H1 (cell line): ENCODE measurements around the gene PRKCA. TPM values are rescaled to one million over a fixed set of nuclear protein-coding genes. Genes with fewer than 3 reads are reported as not detected.

Source experiments
- CTCF ChIA-PET: fragments of 300-600 bp; sonication (Branson Sonifier 250); formaldehyde crosslinking; loops from one replicate; lab custom pipeline; 2021; ENCODE audit not compliant: partially characterized antibody; lab: Charles Lee
- POLR2A ChIA-PET: fragments of 300-600 bp; sonication (Branson Sonifier 250); formaldehyde crosslinking; loops from one replicate; lab custom pipeline; 2021; ENCODE audit warnings: inconsistent platforms; ENCODE audit not compliant: partially characterized antibody; lab: Charles Lee
- DNase-seq, 2 experiments: peaks; one replicate each; pipeline versions ENCODE4 v3.0.0 to v3.0.0-alpha.2; 2010 to 2022; ENCODE audit warnings: low spot score in 2 of 2, low read depth in 1 of 2, mixed read lengths in 1 of 2
- FAIRE-seq: peaks from 2 replicates; lab custom pipeline; 2011; peaks lifted over from hg19 to GRCh38; lab: Jason Lieb, UNC
- H2AFZ ChIP-seq: 2 replicates; pipeline ENCODE4 v1.8.1; 2012; ENCODE audit warnings: low read length, inconsistent platforms
- H2AK5ac ChIP-seq: 2 replicates; pipeline ENCODE4 v1.6.1; 2013; ENCODE audit warnings: low read depth, low read length
- H2BK120ac ChIP-seq: replicated peaks from 2 replicates; pipeline ENCODE3; 2013; ENCODE audit warnings: low read depth, low read length, inconsistent platforms
- H2BK12ac ChIP-seq: 2 replicates; pipeline ENCODE4 v1.6.1; 2013; ENCODE audit warnings: low read depth, low read length
- H2BK15ac ChIP-seq: 2 replicates; pipeline ENCODE4 v1.6.1; 2013; ENCODE audit warnings: low read length
- H2BK20ac ChIP-seq: 2 replicates; pipeline ENCODE4 v1.6.1; 2013; ENCODE audit warnings: low read length
- H2BK5ac ChIP-seq: 2 replicates; pipeline ENCODE4 v1.6.1; 2013; ENCODE audit warnings: low read depth, low read length
- H3K14ac ChIP-seq: 2 replicates; pipeline ENCODE4 v1.6.1; 2013; ENCODE audit warnings: inconsistent platforms; ENCODE audit not compliant: insufficient read length
- H3K18ac ChIP-seq: 2 replicates; pipeline ENCODE4 v1.6.1; 2013; ENCODE audit warnings: low read length; ENCODE audit errors: extremely low read depth
- H3K23ac ChIP-seq: 2 replicates; pipeline ENCODE4 v1.6.1; 2013; ENCODE audit warnings: inconsistent platforms; ENCODE audit not compliant: insufficient read length
- H3K23me2 ChIP-seq: 2 replicates; pipeline ENCODE4 v1.6.1; 2013; ENCODE audit warnings: low read depth, low read length
- H3K27ac ChIP-seq: 2 replicates; pipeline ENCODE4 v1.6.1; 2011; ENCODE audit warnings: low read depth, low read length, inconsistent platforms
- H3K27me3 ChIP-seq, 4 experiments: replicated peaks in 1 of 4; 1 replicate in 1 of 4; 2 replicates in 3 of 4; pipeline versions ENCODE4 v1.6.1 to v1.8.1; 2011 to 2013; ENCODE audit warnings: low read length in 3 of 4, mild to moderate bottlenecking in 3 of 4, inconsistent platforms in 2 of 4, mixed read lengths in 2 of 4, moderate library complexity in 1 of 4; ENCODE audit not compliant: control insufficient read depth in 3 of 4, insufficient read depth in 3 of 4; ENCODE audit errors: extremely low read depth in 1 of 4
- H3K36me3 ChIP-seq, 4 experiments: 2 replicates each; pipeline versions ENCODE4 v1.6.1 to v1.8.1; 2011 to 2013; ENCODE audit warnings: mild to moderate bottlenecking in 4 of 4, low read length in 3 of 4, moderate library complexity in 2 of 4, control low read depth in 1 of 4, inconsistent platforms in 1 of 4; ENCODE audit not compliant: insufficient read depth in 4 of 4, control insufficient read depth in 2 of 4
- H3K4ac ChIP-seq: replicated peaks from 2 replicates; pipeline ENCODE3; 2013; ENCODE audit warnings: low read length, low read depth, mixed read lengths, inconsistent platforms; ENCODE audit not compliant: insufficient read length
- H3K4me1 ChIP-seq, 4 experiments: replicated peaks in 1 of 4; 1 replicate in 1 of 4; 2 replicates in 3 of 4; pipeline versions ENCODE4 v1.6.1 to v1.8.1; 2011 to 2013; ENCODE audit warnings: low read length in 3 of 4, inconsistent platforms in 2 of 4, mixed read lengths in 1 of 4; ENCODE audit not compliant: insufficient read depth in 4 of 4, control insufficient read depth in 3 of 4
- H3K4me2 ChIP-seq, 2 experiments: 2 replicates each; pipeline versions ENCODE4 v1.6.1 to v1.8.1; 2011 to 2013; ENCODE audit warnings: low read depth in 2 of 2, low read length in 2 of 2, control low read depth in 1 of 2, inconsistent platforms in 1 of 2, mild to moderate bottlenecking in 1 of 2; ENCODE audit not compliant: insufficient read depth in 1 of 2
- H3K4me3 ChIP-seq, 4 experiments: fragments of 200-600, 300-600 bp in 1 of 4; sonication (generic), shearing (Covaris generic), sonication (Bioruptor Twin) in 1 of 4; 2 replicates each; pipeline versions ENCODE4 v1.5.1 to v1.8.1; 2011 to 2016; ENCODE audit warnings: low read length in 4 of 4, low read depth in 3 of 4, control low read depth in 2 of 4, inconsistent platforms in 2 of 4, mild to moderate bottlenecking in 2 of 4, mixed read lengths in 1 of 4, moderate library complexity in 1 of 4; ENCODE audit not compliant: insufficient read depth in 2 of 4; ENCODE audit errors: extremely low read depth in 1 of 4
- H3K56ac ChIP-seq: replicated peaks from 2 replicates; pipeline ENCODE3; 2013; ENCODE audit warnings: low read depth, mild to moderate bottlenecking, mixed read lengths, low read length, inconsistent platforms; ENCODE audit not compliant: insufficient read length
- H3K79me1 ChIP-seq: 2 replicates; pipeline ENCODE4 v1.6.1; 2013; ENCODE audit warnings: low read depth, low read length, control low read depth
- H3K79me2 ChIP-seq, 2 experiments: 2 replicates each; pipeline versions ENCODE4 v1.6.1 to v1.8.1; 2012 to 2013; ENCODE audit warnings: low read length in 2 of 2, mild to moderate bottlenecking in 2 of 2, inconsistent platforms in 1 of 2; ENCODE audit not compliant: insufficient read depth in 2 of 2, control insufficient read depth in 1 of 2
- H3K9ac ChIP-seq, 4 experiments: replicated peaks in 1 of 4; 1 replicate in 1 of 4; 2 replicates in 3 of 4; pipeline versions ENCODE4 v1.6.1 to v1.8.1; 2011 to 2013; ENCODE audit warnings: low read depth in 3 of 4, low read length in 3 of 4, control low read depth in 2 of 4, mild to moderate bottlenecking in 2 of 4, moderate library complexity in 2 of 4, inconsistent platforms in 1 of 4; ENCODE audit errors: extremely low read depth in 1 of 4
- H3K9me3 ChIP-seq, 2 experiments: 2 replicates each; pipeline versions ENCODE4 v1.6.1 to v1.8.1; 2012 to 2013; ENCODE audit warnings: mild to moderate bottlenecking in 2 of 2, moderate library complexity in 2 of 2, control low read depth in 1 of 2, inconsistent platforms in 1 of 2, low read depth in 1 of 2, low read length in 1 of 2, mixed read lengths in 1 of 2; ENCODE audit not compliant: insufficient read depth in 2 of 2
- H4K20me1 ChIP-seq, 2 experiments: replicated peaks in 1 of 2; 2 replicates each; pipeline versions ENCODE3 to v1.8.1; 2011 to 2013; ENCODE audit warnings: inconsistent platforms in 2 of 2, low read length in 2 of 2, mild to moderate bottlenecking in 1 of 2; ENCODE audit not compliant: insufficient read depth in 2 of 2, control insufficient read depth in 1 of 2
- H4K5ac ChIP-seq: 2 replicates; pipeline ENCODE4 v1.6.1; 2013; ENCODE audit warnings: low read length, low read depth, mixed read lengths, inconsistent platforms; ENCODE audit not compliant: insufficient read length
- H4K8ac ChIP-seq: 2 replicates; pipeline ENCODE4 v1.8.0; 2013; ENCODE audit warnings: mild to moderate bottlenecking, moderate library complexity, low read length, inconsistent platforms; ENCODE audit not compliant: insufficient read depth; ENCODE audit errors: extremely low read depth
- H4K91ac ChIP-seq: replicated peaks from 2 replicates; pipeline ENCODE3; 2013; ENCODE audit warnings: low read length, mixed read lengths, inconsistent platforms; ENCODE audit not compliant: insufficient read length
- BCL11A ChIP-seq, 2 experiments: IDR thresholded peaks; one replicate each; pipeline ENCODE4 v1.6.1; 2011; ENCODE audit warnings: low read depth in 2 of 2, low read length in 2 of 2, mild to moderate bottlenecking in 2 of 2
- KDM5A ChIP-seq: fragments of 200-600 bp; IDR thresholded peaks from 2 replicates; pipeline ENCODE4 v1.7.1; 2012; ENCODE audit warnings: mild to moderate bottlenecking, low read length, inconsistent platforms, mixed read lengths
- POLR2AphosphoS5 ChIP-seq: IDR thresholded peaks from 2 replicates; pipeline ENCODE4 v1.6.1; 2011; ENCODE audit warnings: low read depth, low read length
- SAP30 ChIP-seq: fragments of 300-600 bp; sonication (generic); IDR thresholded peaks from 2 replicates; pipeline ENCODE4 v1.7.1; 2012; ENCODE audit warnings: low read length, moderate library complexity, mild to moderate bottlenecking, inconsistent platforms; ENCODE audit not compliant: insufficient read depth, insufficient replicate concordance
- SIN3A ChIP-seq, 2 experiments: IDR thresholded peaks in 1 of 2; conservative IDR thresholded peaks in 1 of 2; 2 replicates each; pipeline ENCODE4 v1.6.1; 2011 to 2012; ENCODE audit warnings: low read length in 2 of 2, improper control_type of control experiment in 1 of 2, low read depth in 1 of 2, mild to moderate bottlenecking in 1 of 2
- WGBS, 2 experiments: shearing (Covaris generic) in 1 of 2; methylation state at CpG; one replicate each; pipeline versions ENCODE4 v1.1.6 to v1.1.7; 2013 to 2015; ENCODE audit warnings: low lambda C conversion rate in 2 of 2, mixed read lengths in 2 of 2, inconsistent platforms in 1 of 2, low coverage in 1 of 2, missing lambda C conversion rate in 1 of 2; ENCODE audit not compliant: insufficient replicate concordance in 2 of 2, insufficient coverage in 1 of 2, insufficient read length in 1 of 2; ENCODE audit errors: extremely low coverage in 1 of 2, missing lambda C conversion rate in 1 of 2; 5-methylcytosine and 5-hydroxymethylcytosine counted together
- polyA plus RNA-seq, 7 experiments: library from polyadenylated mRNA; depleted of rRNA in 3 of 7; stranded (reverse) in 5 of 7; unstranded in 2 of 7; fragments of >200 nt in 5 of 7; fragments of 200-250 nt in 2 of 7; gene quantifications; 1 replicate in 5 of 7; 2 replicates in 1 of 7; 4 replicates in 1 of 7; pipeline versions ENCODE4 v1.2.1 to v1.2.3, GENCODE V29; 2011 to 2013; ENCODE audit warnings: missing spikeins in 2 of 7, mixed read lengths in 2 of 7
- total RNA-seq: library from RNA; stranded (reverse); fragmentation: NEBNext Ultra II Directional; extraction: Animal tissue kit (Norgen Biotek cat#: 25700); gene quantifications from 2 replicates; pipeline ENCODE4 v1.2.1, GENCODE V29; 2021

Gene PRKCA
- total and polyA plus RNA-seq, 2 of the 8 experiments (the other 6 are each of a cell fraction or from before 2014, with no cell fraction given): 5.8 to 17.8 TPM

DNA sequence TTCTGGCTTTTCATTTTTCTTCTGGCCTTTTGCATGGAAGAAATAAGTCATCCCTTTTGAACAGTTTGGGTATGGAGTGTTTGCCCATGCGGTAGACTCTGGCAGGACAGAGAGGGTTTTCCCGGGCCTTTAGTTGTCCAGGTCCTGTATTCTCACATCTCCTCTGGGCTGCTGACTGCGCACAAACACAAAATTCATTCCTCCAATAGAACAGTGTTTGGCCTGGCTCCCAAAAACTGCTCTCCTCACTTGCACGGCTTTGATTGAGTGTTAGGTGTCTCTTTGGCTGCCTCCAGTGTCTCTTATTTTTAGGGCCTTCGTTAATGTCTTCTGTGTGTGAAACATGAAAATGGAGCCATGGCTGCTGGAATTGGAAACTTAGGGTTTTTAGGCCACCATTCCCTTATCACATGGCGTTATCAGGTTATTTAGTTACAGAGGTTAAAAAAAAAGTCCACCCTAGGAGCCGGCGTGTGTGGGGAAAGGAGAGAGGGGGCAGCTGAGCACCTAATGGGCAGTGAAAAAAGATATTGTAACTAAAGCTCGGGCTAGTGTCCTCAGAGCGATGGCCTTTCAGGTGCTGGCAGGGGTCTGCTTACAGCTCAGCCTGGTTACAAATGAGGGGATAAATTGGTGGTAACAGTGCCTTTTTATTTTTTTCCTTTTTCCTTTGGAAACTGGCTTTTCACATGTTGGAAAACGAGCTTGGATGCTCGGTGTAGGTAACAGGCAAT is 47.3 kb downstream of the PRKCA start:
- POLR2A ChIA-PET: interaction anchor here (0.5 kb wide), 1 partner anchor 103 kb away, joined by 3 read pairs; no protein-coding TSS in a partner anchor
- DNase-seq: no peak
- H3K4me3 ChIP-seq: no peak overlapping the region
- TF ChIP-seq SIN3A (conservative IDR thresholded peaks at IDR 0.05 in 1 of 2, IDR thresholded peaks at IDR 0.05 in 1 of 2; ENCODE audit: low read depth in 1 of 2, low read length in 2 of 2): no peak
- no peak for TF ChIP-seq SAP30
- no peak for TF ChIP-seq POLR2AphosphoS5
- no peak for TF ChIP-seq BCL11A (IDR thresholded peaks at IDR 0.05; ENCODE audit: low read depth in 2 of 2, low read length in 2 of 2)
- TF ChIP-seq KDM5A: no peak

More for the DNA sequence above, 47.3 kb downstream of the PRKCA start:
- Histone ChIP-seq H3K79me2 (peaks cover 0 to 30% of the 10 kb centered on the region in 2 experiments; a peak in 2 of 4 replicates), H3K9ac (no peak overlapping the region), H4K8ac (no peak overlapping the region), H2AK5ac (no peak overlapping the region), H3K23me2 (no peaks in the 10 kb centered on the region), H3K56ac (no peak overlapping the region), H3K18ac (peak overlapping the region; percentile 48; the same call in 1 of the 2 replicates), H3K36me3 (no peaks in the 10 kb centered on the region), H2BK15ac (no peak overlapping the region), H4K5ac (no peak overlapping the region), H3K14ac (no peak overlapping the region), H4K20me1 (peaks cover 0 to 3% of the 10 kb centered on the region in 2 experiments), H3K4me1 (peaks cover 0 to 9% (median 4%) of the 10 kb centered on the region in 4 experiments; a peak in 3 of 7 replicates), H2BK120ac (no peak overlapping the region), H3K23ac (no peak overlapping the region), H2BK12ac (no peak overlapping the region; the same call in 1 of the 2 replicates), H3K4me2 (no peak overlapping the region), H2AFZ (no peak overlapping the region), H3K79me1 (no peaks in the 10 kb centered on the region), H2BK5ac (no peak overlapping the region), H3K27ac (no peak overlapping the region), H3K9me3 (no peaks in the 10 kb centered on the region), H2BK20ac (no peak overlapping the region), H3K27me3 (no peaks in the 10 kb centered on the region), H4K91ac (no peak overlapping the region), H3K4ac (no peak overlapping the region)
- CTCF ChIA-PET: interaction anchor here (1.0 to 1.3 kb wide), 2 partner anchors 39 to 217 kb away, joined by 3 to 5 read pairs; no protein-coding TSS in a partner anchor
- WGBS, 2 experiments: 82% methylated on average over 12 of the region's 12 CpGs; no CpG with 5 or more reads in 1 of the 2 experiments
- no peak for FAIRE-seq
